IPS-NIHi7 (cell line): ENCODE measurements around the gene HOOK1.
A peak's percentile ranks its signal among the peaks of the same experiment; 100 is the strongest.
"Not testable (repeated sequence)": the region's sequence is repeated elsewhere in the genome, so short reads cannot be mapped to it uniquely, and the experiment has no call there.

Source experiments
- DNase-seq: peaks from one replicate; pipeline ENCODE4 v3.0.0; 2012; ENCODE audit warnings: mixed read lengths; ENCODE audit errors: extremely low spot score

The HOOK1 gene

DNA sequence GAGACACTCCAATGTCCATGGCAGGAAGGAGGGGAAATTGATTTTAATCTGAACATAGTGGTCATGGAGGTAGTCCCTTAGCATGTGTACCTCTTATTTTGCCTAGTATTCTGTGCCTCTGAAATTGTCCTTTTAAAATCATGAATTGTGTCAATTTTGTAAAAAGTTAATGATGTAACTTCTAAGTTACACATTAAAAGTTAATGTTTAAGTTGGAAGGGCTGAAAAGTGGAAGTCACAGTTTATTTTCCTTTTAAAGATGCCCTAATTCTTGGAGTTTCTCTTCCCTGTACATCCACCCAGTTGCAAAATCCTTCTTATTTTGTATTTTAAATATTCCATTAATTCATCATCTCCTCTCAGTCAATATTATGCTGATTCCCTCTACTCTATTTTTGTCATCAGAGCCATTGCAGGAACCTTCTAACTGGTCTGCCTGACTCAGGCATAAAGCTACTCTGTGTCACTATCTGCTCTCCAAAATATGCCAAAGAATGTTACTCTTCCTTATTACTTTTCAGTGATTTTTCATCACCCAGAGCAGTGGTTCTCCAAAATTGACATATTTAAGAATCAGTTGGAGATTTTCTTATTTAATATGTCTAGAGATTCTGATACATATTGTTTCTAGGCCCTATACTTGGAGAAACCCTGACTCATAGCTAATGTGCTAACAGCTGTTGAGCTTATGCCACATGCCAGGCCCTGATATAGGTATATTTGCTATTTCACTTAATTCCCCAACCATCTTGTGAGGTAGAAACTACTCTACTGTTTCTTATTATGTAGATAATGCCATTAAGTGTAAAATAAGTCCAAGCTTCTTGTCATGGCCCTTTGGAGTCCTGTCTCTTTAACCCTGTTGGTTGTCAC, 5.1 kb downstream of the HOOK1 start:
- DNase-seq: no peak

DNA sequence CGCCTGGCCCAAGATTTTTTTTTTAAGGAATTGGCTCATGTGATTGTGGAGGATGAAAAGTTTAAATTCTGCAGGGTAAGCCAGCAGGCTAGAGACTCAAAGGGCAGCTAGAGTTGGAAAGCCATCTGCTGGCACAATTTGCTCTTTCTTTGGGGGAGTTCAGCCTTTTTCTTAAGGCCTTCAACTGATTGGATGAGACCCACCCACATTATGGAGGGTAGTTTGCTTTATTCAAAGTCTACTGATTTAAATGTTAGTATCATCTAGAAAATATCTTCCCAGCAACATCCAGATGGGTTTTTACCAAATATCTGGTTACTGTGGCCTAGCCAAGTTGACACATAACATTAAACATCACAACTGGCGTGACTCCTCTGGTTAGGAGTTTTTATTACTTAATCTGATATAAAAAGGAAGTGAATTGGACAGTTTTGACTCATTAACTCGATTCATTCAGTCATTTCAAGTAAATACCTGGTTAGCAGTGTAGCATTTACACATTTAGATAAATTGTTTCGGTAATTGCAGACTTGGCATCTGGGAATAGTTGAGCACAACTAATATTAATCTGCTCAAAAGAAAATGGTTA, 12.4 kb downstream of the HOOK1 start:
- no peak for DNase-seq

DNA sequence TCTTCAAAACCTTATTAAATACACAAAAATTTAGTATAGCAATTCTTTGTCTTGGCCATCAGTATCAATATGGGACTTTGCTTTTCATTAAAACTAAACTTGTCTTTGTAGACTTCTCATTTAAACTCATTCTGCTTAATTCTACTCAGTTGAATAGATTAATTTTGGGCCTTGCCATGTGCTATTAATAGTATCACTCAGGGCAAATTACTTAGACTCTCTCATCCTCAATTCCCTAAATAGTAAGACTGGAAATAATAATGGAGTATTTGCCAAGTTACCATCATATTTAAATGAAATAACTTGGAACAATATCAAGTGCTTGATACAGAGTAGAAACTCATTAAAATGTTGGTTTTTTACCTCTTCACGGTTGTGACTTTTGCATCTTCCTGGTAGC, 13.4 kb downstream of the HOOK1 start:
- no peak for DNase-seq

DNA sequence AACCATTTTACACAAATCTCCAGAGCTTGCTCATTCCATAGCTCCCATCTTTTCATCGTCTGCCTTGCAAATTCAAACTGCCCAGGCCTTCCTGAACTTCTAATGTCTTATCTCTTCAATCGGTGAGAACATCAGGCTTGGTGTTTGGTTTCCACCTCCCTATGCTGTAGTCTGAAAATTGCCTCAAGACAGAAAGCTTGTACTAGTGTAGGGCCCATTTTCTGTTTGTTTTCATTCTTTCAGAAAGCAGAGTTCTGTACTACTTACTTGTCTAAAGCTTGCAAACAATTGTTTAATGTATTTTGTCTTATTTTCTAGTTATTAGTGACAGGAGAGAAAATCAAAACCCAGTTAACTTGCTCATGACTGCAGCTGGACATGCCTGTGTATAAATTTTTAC, 16.8 kb downstream of the HOOK1 start:
- no peak for DNase-seq

DNA sequence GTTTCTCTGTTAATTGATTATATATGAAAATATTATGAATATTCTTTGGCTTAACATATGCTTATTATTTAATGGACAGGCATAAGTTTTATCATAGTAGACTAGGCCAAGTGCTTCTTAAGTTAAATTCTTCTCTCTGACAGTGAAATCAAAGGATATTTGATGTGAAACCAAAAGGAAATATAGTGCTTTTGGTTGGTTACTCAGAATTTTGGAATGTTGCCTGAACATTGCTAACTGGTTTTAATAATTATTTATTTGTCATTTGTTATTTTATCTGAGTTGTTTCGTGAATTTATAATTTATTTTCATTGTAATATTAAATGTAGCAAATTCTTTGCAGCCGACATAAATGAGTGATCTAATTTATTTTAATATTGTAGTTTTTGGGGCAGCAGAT, 18.3 kb downstream of the HOOK1 start:
- no peak for DNase-seq

DNA sequence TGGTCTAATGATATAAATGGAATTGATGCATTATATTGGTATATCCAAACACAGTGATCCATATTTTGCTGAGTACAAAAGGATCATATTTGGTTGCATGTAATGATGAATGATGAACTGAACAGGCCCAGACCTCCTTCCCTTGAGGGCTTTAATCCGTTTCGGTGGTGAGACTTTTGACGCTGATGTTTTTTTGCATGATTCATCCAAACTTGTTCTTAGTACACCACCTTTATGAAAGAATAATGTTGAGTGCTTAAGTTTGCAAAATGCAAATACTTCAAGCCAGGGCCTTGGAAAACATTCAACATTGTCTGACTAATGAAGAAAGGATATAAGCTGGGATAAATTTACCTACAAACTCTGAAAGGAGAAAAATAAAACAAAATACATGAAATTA, 19.2 kb downstream of the HOOK1 start:
- no peak for DNase-seq

DNA sequence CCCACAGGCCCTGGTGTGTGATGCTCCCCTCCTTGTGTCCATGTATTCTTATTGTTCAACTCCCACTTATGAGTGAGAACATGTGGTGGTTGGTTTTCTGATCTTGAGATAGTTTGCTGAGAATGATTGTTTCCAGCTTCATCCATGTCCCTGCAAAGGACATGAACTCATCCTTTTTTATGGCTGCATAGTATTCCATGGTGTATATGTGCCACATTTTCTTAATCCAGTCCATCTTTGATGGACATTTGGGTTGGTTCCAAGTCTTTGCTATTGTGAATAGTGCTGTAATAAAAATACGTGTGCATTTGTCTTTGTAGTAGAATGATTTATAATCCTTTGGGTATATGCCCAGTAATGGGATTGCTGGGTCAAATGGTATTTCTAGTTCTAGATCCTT, 23.1 kb downstream of the HOOK1 start:
- DNase-seq: not testable (repeated sequence)

DNA sequence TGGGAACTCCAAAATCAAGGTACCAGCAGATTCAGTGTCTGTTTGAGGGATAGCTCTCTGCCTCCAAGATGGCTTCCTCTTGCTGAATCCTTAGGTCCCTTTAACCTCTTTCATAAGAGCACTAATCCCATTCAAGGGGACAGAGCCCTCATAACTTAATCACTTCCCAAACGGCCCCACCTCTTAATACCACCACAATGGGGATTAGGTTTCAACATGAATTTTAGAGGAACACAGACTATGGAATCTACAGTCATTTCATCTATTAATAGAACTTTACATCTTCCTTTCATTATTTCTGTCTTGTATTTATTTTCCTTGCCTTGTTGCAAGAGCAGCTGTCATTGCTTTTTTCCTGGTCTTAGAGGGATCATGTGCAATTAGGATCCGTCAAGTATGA, 30.3 kb downstream of the HOOK1 start:
- DNase-seq: no peak

DNA sequence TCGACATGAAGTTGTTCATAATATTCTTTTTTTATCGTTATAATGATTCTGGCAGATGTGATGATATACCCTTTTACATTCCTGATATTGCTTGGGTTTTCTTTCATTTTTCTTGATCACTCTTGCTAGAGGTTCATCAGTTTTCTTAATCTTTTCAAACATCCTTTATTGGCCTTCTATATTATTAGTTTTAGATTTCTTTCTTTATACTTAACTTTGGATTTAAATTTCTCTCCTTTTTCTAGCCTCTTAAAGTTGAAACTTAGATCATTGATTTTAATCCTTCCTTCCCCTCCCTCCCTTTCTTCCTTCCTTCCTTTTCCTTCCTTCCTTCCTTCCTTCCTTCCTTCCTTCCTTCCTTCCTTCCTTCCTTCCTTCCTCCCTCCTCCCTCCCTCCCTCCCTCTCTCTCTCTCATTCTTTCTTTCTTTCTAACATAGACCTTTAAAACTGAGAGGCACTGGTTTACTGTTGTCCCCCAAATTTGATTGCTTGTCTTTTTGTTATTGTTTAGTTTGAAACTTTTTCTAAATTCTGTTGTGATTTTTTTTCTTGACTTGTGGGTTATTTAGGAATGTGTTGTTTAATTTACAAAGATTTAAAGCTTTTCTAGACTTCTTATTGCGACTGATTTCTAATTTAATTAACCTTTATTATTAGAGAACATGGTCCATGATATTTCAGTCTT, 31.6 kb downstream of the HOOK1 start:
- no peak for DNase-seq

DNA sequence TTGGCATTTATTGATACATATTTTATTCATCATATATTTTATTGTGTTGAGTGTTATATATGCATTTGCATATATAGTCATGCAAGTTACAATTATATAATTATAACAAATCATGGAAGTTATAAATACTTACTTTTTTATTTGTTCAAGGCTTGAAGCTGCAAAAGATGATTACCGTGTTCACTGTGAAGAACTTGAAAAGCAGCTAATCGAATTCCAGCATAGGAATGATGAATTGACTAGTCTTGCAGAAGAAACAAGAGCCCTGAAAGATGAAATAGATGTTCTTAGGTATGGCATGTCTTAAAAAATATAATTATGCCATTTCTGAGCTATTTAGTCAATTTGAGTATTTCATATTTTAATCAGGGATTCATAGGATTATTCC, 32.1 kb downstream of the HOOK1 start:
- no peak for DNase-seq

DNA sequence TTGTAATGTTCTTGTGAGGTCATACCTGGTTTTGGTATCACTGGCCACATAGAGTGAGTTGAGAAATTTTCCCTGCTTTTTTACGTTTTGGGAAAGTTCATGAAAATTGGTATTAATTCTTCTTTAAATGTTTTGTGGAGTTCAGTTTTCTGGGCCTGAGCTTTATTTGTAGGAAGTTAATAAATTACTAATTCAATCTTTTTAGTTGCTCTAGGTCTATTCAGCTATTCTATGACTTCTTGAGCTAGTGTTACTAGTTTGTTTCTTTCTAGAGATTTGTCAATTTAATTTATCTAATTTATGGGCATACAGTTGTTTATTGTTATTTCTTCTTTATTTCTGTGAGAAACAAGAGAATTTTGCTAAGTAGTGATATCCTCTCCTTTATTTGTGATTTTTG, 37.4 kb downstream of the HOOK1 start:
- DNase-seq: no peak

DNA sequence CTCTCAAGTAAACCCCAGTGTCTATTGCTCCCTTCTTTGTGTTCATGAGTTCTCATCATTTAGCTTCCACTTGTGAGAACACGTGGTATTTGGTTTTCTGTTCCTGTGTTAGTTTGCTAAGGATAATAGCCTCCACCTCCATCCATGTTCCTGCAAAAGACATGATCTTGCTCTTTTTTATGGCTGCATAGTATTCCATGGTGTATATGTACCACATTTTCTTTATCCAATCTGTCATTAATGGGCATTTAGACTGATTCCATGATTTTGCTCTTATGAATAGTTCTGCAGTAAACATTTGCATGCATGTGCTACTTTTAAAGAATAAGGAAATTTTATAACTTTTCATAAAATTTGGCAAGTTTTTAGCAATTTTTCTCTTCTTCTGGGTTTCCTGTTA, 40.5 kb downstream of the HOOK1 start:
- not testable (repeated sequence) for DNase-seq

DNA sequence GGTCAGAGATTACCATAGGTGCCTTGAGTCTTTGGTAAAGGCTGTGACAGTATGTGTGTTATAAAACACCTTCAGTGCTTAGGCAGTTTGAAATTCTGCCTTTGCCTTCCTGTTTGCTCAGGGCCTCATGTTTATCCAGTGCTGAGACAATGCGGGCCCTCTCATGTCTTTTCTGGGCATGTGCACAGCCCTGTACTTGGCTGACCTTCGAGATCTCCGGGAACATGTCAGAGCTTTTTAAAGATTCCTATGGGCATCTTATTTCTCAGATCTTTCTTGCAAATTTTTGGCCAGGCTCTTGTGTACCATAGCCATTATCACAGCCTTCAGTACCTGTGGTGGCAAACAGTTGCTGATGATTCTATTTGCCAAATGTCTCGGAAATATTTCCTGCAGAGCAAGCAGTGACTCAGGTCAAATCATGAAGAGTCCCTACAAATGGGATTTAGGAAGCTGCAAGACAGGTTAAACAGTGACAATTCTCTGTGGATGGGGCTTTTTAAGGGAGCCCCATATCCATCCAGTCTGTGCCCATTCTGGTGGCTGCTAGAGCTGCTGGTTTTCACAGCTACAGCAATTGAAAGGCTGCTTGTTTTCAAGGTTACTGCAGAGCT, 42.1 kb downstream of the HOOK1 start:
- DNase-seq: peak; percentile 6

DNA sequence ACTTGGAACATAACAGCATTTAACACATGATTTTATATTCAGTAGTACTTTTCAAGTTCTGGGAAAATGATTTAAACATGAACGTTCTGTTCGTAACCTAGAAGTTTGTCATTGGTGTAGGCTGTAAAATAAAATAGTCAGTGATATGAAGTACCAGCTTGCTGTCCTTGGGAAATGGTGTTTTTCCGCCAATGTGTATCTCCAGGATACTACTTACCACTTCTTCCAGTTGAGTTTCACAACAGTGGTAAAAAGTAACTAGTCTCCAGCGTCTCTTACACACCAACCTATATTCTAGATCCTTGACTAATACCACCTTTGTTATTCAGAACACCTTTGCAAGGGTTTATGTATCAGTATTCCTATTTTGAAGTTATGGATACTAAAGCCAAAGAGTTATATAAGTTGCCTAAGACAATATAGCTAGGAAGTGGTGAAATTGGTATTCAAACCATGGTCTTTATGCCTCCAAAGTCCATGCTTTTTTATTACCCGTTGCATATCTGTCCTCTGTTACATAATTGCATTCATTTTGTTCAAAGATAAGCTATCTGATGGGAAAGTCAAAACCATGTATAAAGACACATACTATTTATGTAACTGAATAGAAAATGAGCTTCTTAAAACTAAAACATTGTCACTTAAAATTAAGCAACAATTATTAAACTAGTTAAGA, 43.1 kb downstream of the HOOK1 start:
- no peak for DNase-seq

DNA sequence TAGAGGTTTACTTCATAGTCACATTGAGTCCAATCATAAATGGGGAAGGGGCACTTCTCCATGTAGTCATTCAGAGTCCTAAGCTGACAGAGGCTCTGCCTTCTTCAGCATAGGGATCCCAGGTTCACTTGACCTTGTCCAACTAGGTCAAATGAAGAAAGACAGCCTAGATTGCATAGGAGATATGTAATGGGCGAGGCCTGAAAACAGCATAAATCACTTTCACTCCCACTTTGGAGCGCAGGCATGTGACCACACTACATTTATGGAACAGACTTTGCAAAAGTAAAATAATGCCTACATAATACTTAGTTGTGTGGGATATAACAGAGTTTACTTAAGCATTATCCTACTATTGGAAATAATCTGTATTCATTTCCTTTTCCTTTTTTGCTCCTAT, 51.7 kb downstream of the HOOK1 start:
- DNase-seq: no peak

DNA sequence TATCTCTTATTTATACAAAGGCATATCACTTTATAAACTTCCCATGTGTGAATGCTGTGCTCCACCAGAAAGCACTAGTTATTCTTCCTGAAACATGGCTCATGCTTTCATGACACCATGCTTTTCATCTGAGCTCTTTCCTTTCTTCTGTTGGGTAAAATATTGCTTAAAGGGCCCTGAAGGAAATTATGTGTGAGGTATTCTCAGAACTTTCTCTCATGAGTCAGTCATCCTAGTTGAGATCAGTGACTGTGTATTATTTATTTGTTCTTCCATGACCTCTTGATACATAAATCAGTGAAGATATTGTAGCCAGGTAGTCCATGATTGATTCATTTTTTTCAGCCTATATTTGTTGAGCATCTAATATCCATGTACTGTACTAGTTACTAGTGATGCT, 57.0 kb downstream of the HOOK1 start:
- no peak for DNase-seq

DNA sequence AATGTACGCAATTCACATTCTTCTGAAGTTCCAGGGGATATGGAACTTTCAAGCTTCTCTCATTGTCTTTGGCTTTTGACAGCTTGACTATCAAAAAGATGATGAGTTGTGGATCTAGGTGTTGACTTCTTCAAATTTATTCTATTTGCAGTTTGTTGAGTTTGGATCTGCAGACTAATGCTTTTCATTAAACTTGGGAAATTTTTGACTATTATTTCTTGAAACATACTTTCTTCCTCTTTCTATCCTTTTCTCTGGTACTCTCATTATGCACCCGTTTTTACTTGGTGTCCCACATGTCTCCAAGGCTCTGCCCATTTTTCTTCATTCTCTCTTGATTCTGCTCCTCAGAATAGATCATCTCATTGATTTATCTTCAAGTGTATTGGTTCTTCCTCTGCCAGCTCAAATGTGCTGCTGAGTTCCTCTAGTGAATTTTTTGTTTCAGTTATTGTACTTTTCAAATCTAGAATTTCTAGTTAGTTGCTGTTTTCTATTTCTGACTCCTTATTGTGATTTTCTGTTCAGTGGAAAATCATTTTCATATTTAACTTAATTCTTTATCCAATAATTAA, 62.4 kb downstream of the HOOK1 start:
- no peak for DNase-seq

DNA sequence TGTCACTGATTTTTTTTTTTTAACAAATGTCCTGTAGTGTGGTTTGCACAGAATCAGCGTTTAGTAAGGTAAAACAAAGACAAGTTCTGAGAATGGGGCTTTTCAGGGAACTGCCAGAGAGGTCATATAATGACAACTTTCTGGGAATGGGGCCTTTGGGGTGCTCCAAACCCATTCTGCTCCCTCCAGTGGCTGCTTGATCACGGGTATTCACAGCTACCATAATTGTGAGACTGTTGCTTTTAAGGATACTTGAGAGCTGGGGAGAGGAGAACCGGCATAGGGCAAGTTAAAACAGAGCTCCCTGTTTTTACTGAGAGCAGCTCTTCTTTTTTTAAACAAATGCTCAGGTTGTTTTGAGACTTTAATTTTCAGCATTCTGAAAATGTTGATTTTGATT, 63.6 kb downstream of the HOOK1 start:
- no peak for DNase-seq

DNA sequence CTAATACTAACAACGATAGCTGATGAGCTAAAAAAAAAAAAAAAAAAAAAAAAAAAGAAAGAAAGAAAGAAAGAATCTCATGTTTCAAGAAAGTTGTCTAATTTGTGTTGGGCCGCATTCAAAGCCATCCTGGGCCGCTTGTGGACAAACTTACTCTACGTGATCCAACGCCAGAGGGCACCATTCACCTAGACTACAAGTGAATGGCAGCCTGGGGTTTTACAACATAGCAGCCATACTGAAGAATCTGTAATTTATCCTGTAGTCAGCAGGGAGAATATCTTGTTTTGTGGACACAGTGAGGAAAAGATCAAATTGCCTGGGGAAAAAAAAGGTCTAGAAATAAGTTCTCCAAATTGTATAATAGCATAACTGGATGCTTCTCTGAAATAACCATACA, 64.8 kb downstream of the HOOK1 start:
- DNase-seq: peak; percentile 75

DNA sequence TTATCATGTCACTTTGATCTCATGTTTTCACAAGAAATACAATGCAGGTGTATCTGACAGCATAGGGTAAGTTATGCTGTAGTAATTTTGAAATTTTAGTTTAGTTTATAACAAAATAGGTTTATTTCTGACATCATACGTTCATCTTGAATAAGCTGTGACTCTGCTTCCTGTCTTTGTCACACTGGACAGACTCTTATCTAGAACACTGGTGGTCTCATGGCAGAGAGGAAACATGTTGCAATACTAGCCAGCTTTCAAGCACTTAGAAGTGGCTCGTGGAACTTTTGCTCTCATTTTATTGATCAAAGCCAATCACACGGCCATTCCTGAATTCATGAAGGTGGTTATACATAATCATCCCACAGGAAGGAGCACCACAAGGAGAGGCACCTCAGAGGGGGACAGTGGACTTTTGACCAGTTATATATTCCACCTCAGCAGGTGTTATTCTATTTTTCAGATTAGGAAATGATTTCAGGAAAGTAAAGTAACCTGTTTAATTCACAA, 65.3 kb downstream of the HOOK1 start:
- no peak for DNase-seq

DNA sequence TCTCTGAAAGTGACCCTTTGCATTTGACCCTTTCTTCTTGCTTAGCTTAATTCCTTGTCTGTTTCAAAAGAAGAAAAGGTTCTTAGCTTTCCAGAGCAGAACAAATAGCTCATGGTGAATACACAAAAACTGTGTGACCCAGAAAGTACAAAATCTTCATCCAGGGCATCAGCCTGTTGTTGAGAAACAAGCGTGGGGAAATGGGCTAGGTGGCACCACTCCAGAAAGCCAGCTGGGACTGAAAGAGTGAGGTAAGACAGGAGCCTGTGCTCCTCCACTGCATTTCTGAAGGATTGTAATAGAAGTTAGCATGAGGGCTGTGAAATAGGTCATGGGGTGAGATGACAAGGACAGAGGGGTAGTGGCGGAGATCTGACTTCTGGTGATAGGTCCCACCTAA, 66.0 kb downstream of the HOOK1 start:
- no peak for DNase-seq
